ENCODE measurements around the gene GSTM5.

DNA sequence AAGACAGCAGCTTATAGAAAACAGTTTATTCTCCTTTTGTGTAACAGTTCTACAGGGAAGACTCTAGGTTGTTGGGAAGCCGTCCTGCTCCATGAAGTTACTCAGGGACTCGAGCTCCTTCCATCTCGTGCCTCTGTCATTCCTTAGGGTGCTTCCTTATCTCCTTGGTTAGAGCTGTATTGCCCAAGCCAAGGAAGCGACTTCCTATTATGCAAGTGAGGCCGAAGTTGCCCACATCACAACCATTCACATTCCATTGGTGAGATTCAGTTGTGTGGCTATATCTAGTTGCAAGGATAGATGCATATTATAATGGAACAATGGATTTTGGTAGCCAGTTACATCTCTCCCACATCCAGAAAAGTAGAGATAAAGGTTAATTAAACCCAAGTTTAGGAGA lies 9.0 kb downstream of the GSTM5 start:
- TF ChIP-seq EZH2 (IDR thresholded peaks at IDR 0.05; ENCODE audit: low read length, unreplicated experiment): no peak
- TF ChIP-seq, protein P1, sequence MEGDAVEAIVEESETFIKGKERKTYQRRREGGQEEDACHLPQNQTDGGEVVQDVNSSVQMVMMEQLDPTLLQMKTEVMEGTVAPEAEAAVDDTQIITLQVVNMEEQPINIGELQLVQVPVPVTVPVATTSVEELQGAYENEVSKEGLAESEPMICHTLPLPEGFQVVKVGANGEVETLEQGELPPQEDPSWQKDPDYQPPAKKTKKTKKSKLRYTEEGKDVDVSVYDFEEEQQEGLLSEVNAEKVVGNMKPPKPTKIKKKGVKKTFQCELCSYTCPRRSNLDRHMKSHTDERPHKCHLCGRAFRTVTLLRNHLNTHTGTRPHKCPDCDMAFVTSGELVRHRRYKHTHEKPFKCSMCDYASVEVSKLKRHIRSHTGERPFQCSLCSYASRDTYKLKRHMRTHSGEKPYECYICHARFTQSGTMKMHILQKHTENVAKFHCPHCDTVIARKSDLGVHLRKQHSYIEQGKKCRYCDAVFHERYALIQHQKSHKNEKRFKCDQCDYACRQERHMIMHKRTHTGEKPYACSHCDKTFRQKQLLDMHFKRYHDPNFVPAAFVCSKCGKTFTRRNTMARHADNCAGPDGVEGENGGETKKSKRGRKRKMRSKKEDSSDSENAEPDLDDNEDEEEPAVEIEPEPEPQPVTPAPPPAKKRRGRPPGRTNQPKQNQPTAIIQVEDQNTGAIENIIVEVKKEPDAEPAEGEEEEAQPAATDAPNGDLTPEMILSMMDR (conservative IDR thresholded peaks at IDR 0.05; ENCODE audit: low read depth, low read length): no peak
- no peak for TF ChIP-seq EZH2phosphoT487 (IDR thresholded peaks at IDR 0.05; ENCODE audit: borderline replicate concordance, low read length)
